HL-60 (cell line): ENCODE measurements around the gene TIRAP.

Experiments used
- DNase-seq, 2 experiments: peaks; one replicate each; pipeline ENCODE4 v3.0.0-alpha.2; 2010 to 2020; ENCODE audit warnings: low read depth in 1 of 2, low spot score in 1 of 2
- H3K27ac ChIP-seq: fragments of 250-450 bp; sonication (Bioruptor Pico); replicated peaks from 2 replicates; pipeline ENCODE4 v1.5.1; 2020; ENCODE audit warnings: mild to moderate bottlenecking, moderate library complexity
- H3K27me3 ChIP-seq: fragments of 250-450 bp; sonication (Bioruptor Pico); 2 replicates; pipeline ENCODE4 v1.5.1; 2021; ENCODE audit warnings: mild to moderate bottlenecking, moderate library complexity; ENCODE audit not compliant: insufficient read depth, poor library complexity, severe bottlenecking
- H3K4me3 ChIP-seq: replicated peaks from 2 replicates; pipeline ENCODE4 v1.5.1; 2011; ENCODE audit warnings: mild to moderate bottlenecking, control low read depth, low read length; ENCODE audit not compliant: insufficient read depth
- CTCF ChIP-seq: IDR thresholded peaks from one replicate; pipeline ENCODE4 v1.5.1; 2011; ENCODE audit warnings: low read length, control low read depth, inconsistent platforms; ENCODE audit not compliant: insufficient read depth
- GABPA ChIP-seq: IDR thresholded peaks from 2 replicates; pipeline ENCODE4 v1.6.1; 2012; ENCODE audit warnings: low read depth
- POLR2AphosphoS5 ChIP-seq: IDR thresholded peaks from 2 replicates; pipeline ENCODE4 v1.6.1; 2012; ENCODE audit warnings: low read depth
- REST ChIP-seq: IDR thresholded peaks from 2 replicates; pipeline ENCODE4 v1.6.1; 2012; ENCODE audit warnings: low read depth; ENCODE audit not compliant: insufficient replicate concordance
- SPI1 ChIP-seq: IDR thresholded peaks from 2 replicates; pipeline ENCODE4 v1.6.1; 2012; ENCODE audit warnings: low read depth, mild to moderate bottlenecking, borderline replicate concordance

TIRAP gene

GRCh38 chr11:126279191-126279590 lies 3.7 kb upstream of the TIRAP start:
- H3K27ac ChIP-seq = no peak overlapping the region
- DNase-seq = no peak
- TF ChIP-seq SPI1 = no peak
- TF ChIP-seq CTCF = no peak
- no peak for TF ChIP-seq GABPA
- no peak for TF ChIP-seq REST
- no peak for TF ChIP-seq POLR2AphosphoS5

GRCh38 chr11:126280595-126280994 lies 2.3 kb upstream of the TIRAP start:
- H3K4me3 ChIP-seq = no peak overlapping the region
- peak; percentile 62; the same call in 1 of the 2 replicates for TF ChIP-seq SPI1
- no peak for TF ChIP-seq POLR2AphosphoS5
- TF ChIP-seq REST = no peak
- TF ChIP-seq GABPA = peak; percentile 61
- no peak for TF ChIP-seq CTCF
- H3K27ac ChIP-seq = peak overlapping the region; percentile 61
- H3K27me3 ChIP-seq = no peaks in the 10 kb centered on the region
- peak; percentile 65 to 80 for DNase-seq

More at GRCh38 chr11:126279191-126279590, 3.7 kb upstream of the TIRAP start:
- Histone ChIP-seq H3K4me3 (no peak overlapping the region), H3K27me3 (no peaks in the 10 kb centered on the region)

- peak overlapping the region; percentile 61 for H3K27ac ChIP-seq
- no peak for DNase-seq
- no peaks in the 10 kb centered on the region for H3K27me3 ChIP-seq
- H3K4me3 ChIP-seq = no peak overlapping the region
- TF ChIP-seq GABPA (no peak), POLR2AphosphoS5 (no peak), REST (no peak), SPI1 (no peak), CTCF (no peak)
These were observed 1.6 kb upstream of the TIRAP start for GRCh38 chr11:126281245-126281644.
